Epithelial cell of proximal tubule (primary cell): ENCODE results near the gene PEX11B. TPM values are rescaled to one million over a fixed set of nuclear protein-coding genes. Genes with fewer than 3 reads are reported as not detected.
A peak's percentile ranks its signal among the peaks of the same experiment; 100 is the strongest.

Experiments used
- DNase-seq: peaks from one replicate; pipeline ENCODE4 v3.0.0-alpha.2; 2011; ENCODE audit warnings: low read depth
- H3K4me3 ChIP-seq: 2 replicates; pipeline ENCODE4 v1.5.1; 2011; ENCODE audit warnings: low read depth, mild to moderate bottlenecking, low read length
- total RNA-seq: library from RNA; depleted of rRNA; stranded (reverse); fragments of >200 nt; gene quantifications from 2 replicates; pipeline ENCODE4 v1.2.3, GENCODE V29; 2015
- TF ChIP-seq, protein P1 (sequence below): conservative IDR thresholded peaks from 2 replicates; pipeline ENCODE4 v1.5.1; 2012; ENCODE audit warnings: low read depth, mild to moderate bottlenecking, low read length

The PEX11B gene
- total RNA-seq, 1 donor from 2014 or later, result 24.7 TPM

DNA sequence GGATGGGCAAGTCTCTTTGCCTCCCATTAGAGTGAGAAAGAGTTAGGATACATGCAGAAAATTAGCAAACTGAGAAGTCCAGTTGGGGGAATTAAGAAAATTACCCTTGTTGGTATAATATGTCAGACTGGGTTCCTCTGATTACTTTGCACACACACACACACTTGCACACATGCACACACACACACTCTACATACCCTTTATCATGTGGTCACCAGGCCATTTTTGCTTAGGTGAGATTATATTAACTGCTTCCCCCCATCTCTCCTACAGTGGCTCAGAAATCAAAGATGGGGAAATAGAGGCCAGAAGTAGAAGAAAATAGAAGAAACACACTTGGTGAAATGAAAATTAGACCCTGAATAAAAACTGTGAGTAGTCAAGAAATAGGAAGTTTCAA, 40.2 kb upstream of the PEX11B start:
- TF ChIP-seq, protein P1, sequence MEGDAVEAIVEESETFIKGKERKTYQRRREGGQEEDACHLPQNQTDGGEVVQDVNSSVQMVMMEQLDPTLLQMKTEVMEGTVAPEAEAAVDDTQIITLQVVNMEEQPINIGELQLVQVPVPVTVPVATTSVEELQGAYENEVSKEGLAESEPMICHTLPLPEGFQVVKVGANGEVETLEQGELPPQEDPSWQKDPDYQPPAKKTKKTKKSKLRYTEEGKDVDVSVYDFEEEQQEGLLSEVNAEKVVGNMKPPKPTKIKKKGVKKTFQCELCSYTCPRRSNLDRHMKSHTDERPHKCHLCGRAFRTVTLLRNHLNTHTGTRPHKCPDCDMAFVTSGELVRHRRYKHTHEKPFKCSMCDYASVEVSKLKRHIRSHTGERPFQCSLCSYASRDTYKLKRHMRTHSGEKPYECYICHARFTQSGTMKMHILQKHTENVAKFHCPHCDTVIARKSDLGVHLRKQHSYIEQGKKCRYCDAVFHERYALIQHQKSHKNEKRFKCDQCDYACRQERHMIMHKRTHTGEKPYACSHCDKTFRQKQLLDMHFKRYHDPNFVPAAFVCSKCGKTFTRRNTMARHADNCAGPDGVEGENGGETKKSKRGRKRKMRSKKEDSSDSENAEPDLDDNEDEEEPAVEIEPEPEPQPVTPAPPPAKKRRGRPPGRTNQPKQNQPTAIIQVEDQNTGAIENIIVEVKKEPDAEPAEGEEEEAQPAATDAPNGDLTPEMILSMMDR, result no peak
- DNase-seq, result no peak

DNA sequence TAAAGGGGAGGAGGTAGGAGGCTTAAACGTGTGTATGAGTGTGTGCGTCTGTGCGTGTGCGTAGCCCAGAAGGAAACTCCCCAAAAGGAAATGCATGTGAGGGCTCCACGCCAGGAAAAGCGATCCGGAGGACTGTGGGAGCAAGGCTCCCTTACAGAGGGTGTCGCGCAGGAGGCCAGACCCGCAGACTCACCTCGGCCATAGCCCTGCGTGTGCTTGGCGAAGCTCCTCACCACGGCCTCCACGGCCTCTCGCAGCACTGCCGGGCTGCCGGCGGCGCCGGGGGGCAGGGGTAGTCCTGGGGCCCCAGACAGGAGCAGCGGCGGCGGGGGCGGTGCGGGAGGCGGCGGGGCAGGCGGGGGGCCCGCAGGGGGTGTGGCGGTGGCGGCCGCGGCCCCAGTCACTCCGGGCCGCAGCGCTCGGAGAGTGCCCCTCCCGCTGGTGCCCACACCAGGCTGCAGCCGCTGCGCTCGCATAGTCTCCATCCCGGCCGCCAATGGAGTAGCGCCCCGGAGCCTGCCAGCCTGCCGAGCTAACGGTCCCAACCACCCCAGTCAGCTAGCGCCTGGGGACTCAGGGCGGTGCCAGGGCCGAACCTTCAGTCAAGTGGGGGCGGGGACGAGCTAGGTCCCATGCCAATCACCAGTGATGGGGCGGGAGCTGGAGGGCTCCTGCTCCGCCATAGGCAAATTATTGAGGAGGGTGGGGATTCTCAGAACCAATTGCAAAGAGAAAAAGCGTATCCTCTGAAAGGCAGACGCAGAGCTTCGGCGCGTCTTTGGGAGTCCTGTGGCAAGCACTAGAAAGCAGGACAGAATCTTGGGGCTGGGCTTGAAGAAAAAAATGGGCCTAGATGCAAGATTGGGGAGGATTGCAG, 39.2 kb upstream of the PEX11B start, which contains the start of gene LIX1L:
Gene LIX1L (minus strand): TSS at position 575 of the 877 bp plus-strand sequence. CDS start 90 bp downstream, at position 485.
- H3K4me3 ChIP-seq, result peak within 1 kb of the TSS; percentile 75
- DNase-seq, result peak; percentile 71
- TF ChIP-seq, protein P1, result no peak

More for the DNA sequence above, 40.2 kb upstream of the PEX11B start:
- H3K4me3 ChIP-seq, result no peak overlapping the region

DNA sequence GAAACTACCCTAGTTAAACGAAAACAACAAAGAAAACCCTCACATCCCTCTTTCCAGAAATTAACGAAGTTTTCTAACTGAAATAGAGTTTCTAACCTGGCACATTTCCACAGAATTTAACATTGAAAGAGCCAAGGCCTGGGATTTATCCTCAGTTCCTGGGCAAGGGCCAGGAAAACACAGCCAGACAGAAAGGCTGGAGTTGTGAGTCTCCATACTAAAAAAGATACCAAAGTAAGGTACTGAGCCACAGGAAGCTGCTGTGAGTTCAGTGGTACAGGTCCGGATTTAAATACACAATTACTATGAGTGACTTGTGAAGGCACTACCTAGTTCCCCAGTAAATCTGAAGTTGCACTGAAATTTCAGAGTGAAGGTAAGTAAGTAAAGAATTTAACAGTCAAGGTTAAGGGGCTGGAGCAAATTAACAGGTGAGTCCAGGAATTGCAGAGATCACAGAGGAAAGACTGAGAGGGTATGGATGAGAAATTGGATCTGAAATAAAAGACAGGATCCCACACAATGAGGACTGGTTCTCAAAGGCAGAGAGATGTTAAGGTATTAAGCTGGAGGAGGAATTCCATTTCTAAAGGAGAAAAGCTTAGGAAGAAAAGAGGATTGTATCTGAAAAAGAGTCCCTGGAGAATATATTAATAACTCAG, 38.4 kb upstream of the PEX11B start:
- TF ChIP-seq, protein P1, result no peak
- no peak for DNase-seq
- peak overlapping the region; percentile 75 for H3K4me3 ChIP-seq

DNA sequence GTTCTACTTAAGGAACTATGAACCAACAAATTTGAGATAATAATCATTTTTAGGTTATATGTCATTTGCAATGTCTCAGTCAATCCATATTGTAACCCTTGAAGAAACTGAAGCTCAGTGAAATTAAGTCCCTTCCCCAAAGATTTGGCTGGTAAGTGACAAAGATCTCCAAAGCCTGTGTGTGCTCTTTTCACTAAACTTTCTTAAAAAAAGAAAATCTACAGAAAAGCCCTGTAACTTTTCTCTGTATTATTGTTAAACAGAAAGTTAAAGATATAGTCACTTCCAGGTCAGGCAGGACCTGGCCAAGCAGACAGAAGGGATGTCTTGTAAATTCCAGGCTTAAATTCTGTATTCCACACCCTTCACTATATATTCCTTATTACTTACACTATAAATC, 37.8 kb upstream of the PEX11B start:
- peak overlapping the region; percentile 75 for H3K4me3 ChIP-seq
- TF ChIP-seq, protein P1, result no peak
- DNase-seq, result no peak

DNA sequence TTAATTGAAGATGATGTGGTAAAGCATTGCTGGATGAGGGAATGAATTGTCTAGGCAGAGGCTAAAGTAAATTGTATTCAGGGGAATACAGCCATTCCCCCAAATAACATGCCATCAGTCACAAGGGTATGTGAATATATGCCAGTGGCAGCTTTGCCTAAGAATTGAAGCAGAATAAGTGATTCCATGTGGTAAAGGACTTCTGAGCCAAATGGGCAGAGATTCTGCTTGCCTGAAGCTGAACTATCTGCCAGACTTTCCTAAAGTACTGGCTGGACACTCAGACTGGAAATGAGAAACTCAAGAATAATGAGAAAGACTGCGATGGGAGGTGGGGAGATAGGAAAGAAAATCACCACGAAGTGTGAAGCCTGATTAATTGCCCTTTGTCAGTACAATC, 36.9 kb upstream of the PEX11B start:
- TF ChIP-seq, protein P1, result no peak
- peak overlapping the region; percentile 75 for H3K4me3 ChIP-seq
- DNase-seq, result no peak

DNA sequence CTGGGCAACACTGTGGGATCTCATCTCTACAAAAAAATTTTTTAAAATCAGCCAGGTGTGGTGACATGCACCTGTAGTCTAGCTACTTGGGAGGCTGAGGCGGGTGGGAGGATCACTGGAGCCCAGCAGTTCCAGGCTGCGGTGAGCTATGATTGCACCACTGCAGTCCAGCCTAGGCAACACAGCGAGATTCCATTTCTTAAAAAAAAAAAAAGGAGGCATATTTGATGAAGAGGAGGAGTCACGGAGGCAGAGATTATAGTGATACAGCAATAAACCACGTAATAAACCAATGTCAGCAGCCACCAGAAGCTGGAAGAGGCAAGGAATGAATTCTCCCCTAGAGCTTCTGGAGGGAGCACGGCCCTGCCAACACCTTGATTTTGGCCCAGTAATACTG, 35.3 kb upstream of the PEX11B start:
- no peak overlapping the region for H3K4me3 ChIP-seq
- no peak for DNase-seq
- TF ChIP-seq, protein P1, result no peak
